Right lobe of liver (tissue), 6 donors: ENCODE measurements around the gene NYAP2. TPM values are rescaled to one million over a fixed set of nuclear protein-coding genes. Genes with fewer than 3 reads are reported as not detected.

Experiments
- ATAC-seq, 4 donors: fragments of 200-7000 bp; cut with Tn5 transposase; one replicate each; pipeline ENCODE4 v1.9.1; 2020; ENCODE audit warnings: mild to moderate bottlenecking in 4 of 4, moderate library complexity in 4 of 4
- DNase-seq, 3 donors: peaks; one replicate each; pipeline ENCODE4 v3.0.0-alpha.2; 2020
- H3K27ac ChIP-seq, 3 donors: fragments of 200-600 bp; one replicate each; pipeline ENCODE4 v1.8.0; 2022
- H3K27me3 ChIP-seq, 2 donors: fragments of 200-600 bp; one replicate each; pipeline ENCODE4 v1.8.0; 2022
- H3K36me3 ChIP-seq, 4 donors: fragments of 200-600 bp; sonication (generic) in 1 of 4; one replicate each; pipeline versions ENCODE4 v1.5.1 to v1.8.0; 2017 to 2022; ENCODE audit warnings: control low read depth in 1 of 4
- H3K4me1 ChIP-seq, 4 donors: fragments of 200-600 bp; sonication (generic) in 1 of 4; one replicate each; pipeline versions ENCODE4 v1.5.1 to v1.8.0; 2017 to 2022; ENCODE audit warnings: control low read depth in 1 of 4
- H3K4me3 ChIP-seq, 3 donors: fragments of 200-600 bp; one replicate each; pipeline ENCODE4 v1.8.0; 2022
- H3K9me3 ChIP-seq, 4 donors: fragments of 200-600 bp; sonication (generic) in 1 of 4; one replicate each; pipeline versions ENCODE4 v1.5.1 to v1.8.0; 2017 to 2022; ENCODE audit warnings: control low read depth in 1 of 4
- POLR2A ChIP-seq: fragments of 450-650 bp; IDR thresholded peaks from one replicate; pipeline ENCODE4 v1.6.1; 2017; ENCODE audit warnings: antibody characterized with exemption, mild to moderate bottlenecking
- WGBS: methylation state at CpG from one replicate; pipeline ENCODE4 v1.1.6; 2018; ENCODE audit warnings: low coverage, low lambda C conversion rate; ENCODE audit not compliant: insufficient coverage; ENCODE audit errors: missing lambda C conversion rate; 5-methylcytosine and 5-hydroxymethylcytosine counted together
- intact Hi-C, 2 donors: fragments of 100-400 bp; cut with DNase I; formaldehyde crosslinking; loops; one replicate each; pipeline versions ENCODE4 v1.11.2 to v1.14.1; 2022
- small RNA-seq, 2 experiments: library from RNA; depleted of rRNA; stranded (forward); fragments of <200 nt; gene quantifications; one replicate each; pipeline ENCODE3, GENCODE V24; 2016
- total RNA-seq, 6 experiments: library from RNA; depleted of rRNA in 2 of 6; stranded (reverse); fragments of >200 nt in 2 of 6; fragmentation: NEBNext Ultra II Directional in 3 of 6; extraction: Animal tissue kit (Norgen Biotek cat#: 25700) in 3 of 6; gene quantifications; one replicate each; pipeline versions ENCODE4 v1.1.0 to v1.2.4, GENCODE V29; 2016 to 2023
- TF ChIP-seq, protein P1 (sequence below), 4 donors: fragments of 200-600 bp in 3 of 4; fragments of 450-650 bp in 1 of 4; IDR thresholded peaks; one replicate each; pipeline versions ENCODE4 v1.5.1 to v1.8.0; 2016 to 2022; ENCODE audit warnings: antibody characterized with exemption in 4 of 4, mild to moderate bottlenecking in 2 of 4
- donor health status: DM: no; HTN: yes; CAD: no.
- donor health status: DM: no; HTN: no; CAD: no.
- donor health status: DM: no; HTN: no; CAD: no.
- donor health status: DM: no; HTN: yes; CAD: no.
- donor health status: DM: no; HTN: yes; CAD: no.

NYAP2 gene
- total RNA-seq, 6 experiments from 2014 or later = not detected

DNA sequence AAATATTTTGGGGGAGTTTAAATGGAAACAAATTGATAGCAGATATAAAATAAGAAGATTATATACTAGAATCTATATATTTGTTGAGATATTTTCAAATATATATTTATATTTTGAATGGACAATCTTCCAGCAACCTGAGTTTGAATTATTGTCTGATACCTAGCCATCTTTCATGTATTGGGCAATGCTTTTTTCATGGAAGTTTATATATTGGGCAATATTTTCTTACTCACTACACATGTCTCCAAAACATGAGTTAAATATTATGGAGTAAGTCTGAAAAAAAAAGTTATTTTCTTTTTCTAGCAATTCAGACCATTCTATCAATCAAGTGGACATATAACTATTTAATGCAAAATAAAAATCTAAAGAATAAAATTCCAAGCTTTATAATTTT is 295.2 kb downstream of the NYAP2 start:
- Histone ChIP-seq H3K4me3 (no peak overlapping the region), H3K36me3 (no peaks in the 10 kb centered on the region), H3K27me3 (no peaks in the 10 kb centered on the region), H3K9me3 (no peaks in the 10 kb centered on the region), H3K27ac (no peak overlapping the region), H3K4me1 (no peaks in the 10 kb centered on the region)
- no peak for DNase-seq
- intact Hi-C loops = no loop called here
- no peak for ATAC-seq
- TF ChIP-seq, protein P1, sequence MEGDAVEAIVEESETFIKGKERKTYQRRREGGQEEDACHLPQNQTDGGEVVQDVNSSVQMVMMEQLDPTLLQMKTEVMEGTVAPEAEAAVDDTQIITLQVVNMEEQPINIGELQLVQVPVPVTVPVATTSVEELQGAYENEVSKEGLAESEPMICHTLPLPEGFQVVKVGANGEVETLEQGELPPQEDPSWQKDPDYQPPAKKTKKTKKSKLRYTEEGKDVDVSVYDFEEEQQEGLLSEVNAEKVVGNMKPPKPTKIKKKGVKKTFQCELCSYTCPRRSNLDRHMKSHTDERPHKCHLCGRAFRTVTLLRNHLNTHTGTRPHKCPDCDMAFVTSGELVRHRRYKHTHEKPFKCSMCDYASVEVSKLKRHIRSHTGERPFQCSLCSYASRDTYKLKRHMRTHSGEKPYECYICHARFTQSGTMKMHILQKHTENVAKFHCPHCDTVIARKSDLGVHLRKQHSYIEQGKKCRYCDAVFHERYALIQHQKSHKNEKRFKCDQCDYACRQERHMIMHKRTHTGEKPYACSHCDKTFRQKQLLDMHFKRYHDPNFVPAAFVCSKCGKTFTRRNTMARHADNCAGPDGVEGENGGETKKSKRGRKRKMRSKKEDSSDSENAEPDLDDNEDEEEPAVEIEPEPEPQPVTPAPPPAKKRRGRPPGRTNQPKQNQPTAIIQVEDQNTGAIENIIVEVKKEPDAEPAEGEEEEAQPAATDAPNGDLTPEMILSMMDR (IDR thresholded peaks at IDR 0.05) = no peak
- TF ChIP-seq POLR2A = no peak

DNA sequence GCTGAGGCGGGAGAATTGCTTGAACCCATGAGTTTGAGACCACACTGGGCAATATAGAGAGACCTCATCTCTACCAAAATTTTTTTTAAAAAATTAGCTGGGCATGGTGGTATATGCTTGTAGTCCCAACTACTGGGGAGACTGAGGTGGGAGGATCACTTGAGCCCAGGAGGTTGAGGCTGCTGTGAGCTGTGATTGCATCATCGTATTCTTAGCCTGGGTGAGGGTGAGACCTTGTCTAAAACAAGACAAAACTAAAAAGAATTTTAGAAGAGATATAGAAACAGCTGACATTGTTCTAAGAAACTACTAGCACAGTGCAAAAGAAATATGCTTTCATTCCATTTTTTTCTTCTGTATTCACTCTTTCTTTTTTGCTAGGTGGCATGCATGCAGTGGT is 298.4 kb downstream of the NYAP2 start:
- ATAC-seq = no peak
- DNase-seq = no peak
- Histone ChIP-seq H3K4me3 (no peak overlapping the region), H3K27me3 (no peaks in the 10 kb centered on the region), H3K9me3 (no peaks in the 10 kb centered on the region), H3K36me3 (no peaks in the 10 kb centered on the region), H3K4me1 (no peaks in the 10 kb centered on the region), H3K27ac (no peak overlapping the region)
- TF ChIP-seq, protein P1 (IDR thresholded peaks at IDR 0.05) = no peak
- TF ChIP-seq POLR2A = no peak
- intact Hi-C loops = no loop called here
- 74% methylated on average over 2 of the region's 2 CpGs for WGBS

Small RNA genes lying within 50 kb of the gene (small RNA-seq; reads per million reads assigned to genes)
- gene AC016717.1 = 0 reads per million in 2 experiments
